HG03159 (cell line): Measurements from ENCODE around the gene EDARADD.
A peak's percentile ranks its signal among the peaks of the same experiment; 100 is the strongest.

ENCODE experiments used
- ATAC-seq: cut with Tn5 transposase; IDR thresholded peaks from one replicate; pipeline ENCODE4 v1.9.1; 2021; ENCODE audit warnings: mild to moderate bottlenecking, moderate library complexity; ENCODE audit not compliant: unreplicated experiment

The EDARADD gene

DNA sequence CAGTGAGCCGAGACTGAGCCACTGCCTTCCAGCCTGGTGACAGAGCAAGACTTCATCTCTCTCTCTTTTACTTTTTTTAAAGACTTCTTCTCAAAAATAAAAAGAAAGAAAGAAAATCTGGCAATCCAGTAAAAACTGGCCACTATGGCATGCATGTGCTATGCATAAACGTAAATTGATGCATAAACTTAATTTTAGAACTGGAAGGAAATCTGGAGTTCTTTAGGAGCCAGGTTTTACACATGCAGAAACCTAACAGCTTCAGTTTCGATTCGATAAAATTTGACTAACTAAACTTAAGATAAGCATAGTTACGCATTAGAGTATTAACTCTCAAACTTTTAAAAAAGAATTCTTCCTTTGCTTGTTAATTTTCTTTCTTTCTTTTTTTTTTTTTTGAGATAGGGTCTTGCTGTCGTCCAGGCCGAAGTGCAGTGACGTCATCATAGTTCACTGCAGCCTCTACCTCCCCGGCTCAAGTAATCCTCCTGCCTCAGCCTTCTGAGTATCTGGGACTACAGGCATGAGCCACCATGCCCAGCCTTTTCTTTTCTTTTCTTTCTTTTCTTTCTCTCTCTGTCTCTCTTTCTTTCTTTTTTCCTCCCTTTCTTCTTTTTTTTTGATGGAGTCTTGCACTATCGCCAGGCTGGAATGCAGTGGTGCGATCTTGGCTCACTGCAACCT, 117.8 kb downstream of the EDARADD start:
- no peak for ATAC-seq

DNA sequence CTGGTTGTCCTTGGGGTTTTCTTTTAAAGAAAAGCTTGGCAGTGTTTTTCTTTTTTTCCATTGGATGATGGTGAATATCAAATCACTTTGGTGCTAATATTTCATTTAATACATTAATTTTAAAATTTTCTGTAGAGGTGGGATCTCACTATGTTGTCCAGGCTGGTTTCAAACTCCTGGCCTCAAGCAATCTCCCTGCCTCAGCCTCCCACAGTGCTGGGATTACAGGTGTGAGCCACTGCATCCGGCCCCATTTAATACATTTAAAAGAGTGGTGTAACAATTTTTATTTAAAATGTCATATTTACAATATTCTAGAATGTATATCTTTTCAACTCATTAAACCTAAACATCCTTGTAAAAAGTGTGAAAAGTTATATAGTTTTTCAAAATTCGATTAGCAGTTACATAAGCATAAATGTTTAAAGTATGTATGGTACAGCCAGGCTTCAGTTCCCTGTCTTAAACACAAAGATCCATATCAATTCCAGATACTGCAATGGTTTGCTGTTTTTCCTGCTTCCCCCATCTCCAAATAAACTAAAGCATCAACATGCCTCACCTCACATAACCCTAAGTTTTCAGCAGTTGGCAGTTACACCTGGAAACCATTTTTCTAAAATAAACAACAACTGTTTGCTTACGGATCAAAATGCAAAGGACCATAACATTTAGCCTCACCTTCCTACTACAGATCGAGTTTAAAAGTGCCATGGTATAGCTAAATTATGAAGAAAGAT, 120.8 kb downstream of the EDARADD start:
- ATAC-seq: no peak

DNA sequence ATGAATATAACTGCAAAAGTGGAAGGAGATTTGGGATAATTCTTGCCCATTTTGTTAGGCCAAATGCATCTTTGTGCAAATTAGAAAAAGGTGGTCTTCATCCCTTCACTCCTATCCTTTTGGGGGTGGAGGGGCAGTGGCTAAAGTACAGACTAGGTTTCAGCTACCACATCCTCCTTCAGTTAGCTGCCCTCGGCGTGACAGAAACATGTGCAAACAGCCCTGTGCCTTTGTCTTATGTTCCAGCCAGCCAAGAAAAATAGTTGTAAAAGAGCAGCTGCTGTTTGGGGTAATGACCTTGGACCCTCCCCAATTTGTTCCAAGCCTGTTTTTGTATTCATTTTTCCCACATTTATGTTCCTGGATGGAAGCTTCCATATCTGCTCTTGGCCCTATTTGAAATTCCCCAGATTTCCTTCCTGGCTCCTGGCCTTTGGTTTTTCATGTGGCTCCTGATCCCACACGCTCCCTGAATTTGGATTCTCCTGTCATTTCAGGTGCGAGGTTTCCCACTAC, 121.4 kb downstream of the EDARADD start:
- no peak for ATAC-seq

DNA sequence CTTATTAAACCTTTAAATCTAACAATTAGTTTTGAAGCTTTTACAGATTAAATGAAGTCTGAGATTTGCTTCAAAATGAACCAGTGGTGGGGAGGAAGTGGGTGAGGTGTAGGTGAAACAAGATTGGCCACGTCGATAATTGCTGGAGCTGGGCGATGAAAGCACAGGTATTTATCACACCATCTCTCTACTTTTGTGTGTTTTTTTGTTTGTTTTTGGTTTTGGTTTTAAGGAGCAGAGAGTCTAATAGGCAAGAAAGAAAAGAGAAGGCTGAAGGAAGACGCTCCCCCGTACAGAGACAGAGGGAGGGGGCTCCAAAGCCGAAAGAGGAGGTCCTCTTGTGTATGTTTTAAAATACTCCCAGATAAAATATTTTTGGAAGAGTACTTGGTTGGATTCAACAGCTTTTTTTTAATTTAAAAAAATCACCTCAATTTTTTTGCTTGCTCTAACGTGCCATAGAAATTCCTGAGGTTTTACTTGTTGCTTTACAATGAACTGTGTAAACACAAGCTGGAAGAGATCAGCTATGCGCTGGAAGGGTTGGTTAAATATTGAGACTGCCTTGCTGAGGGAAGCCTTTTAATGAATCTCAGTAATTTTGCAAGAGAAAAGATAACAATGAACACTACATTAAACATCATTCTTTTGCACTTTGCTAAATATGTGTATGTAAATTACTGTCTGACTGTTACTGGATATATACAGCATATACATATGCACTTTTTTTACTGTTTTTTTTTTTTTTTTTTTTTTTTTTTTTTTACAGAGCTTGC, 123.0 kb downstream of the EDARADD start:
- no peak for ATAC-seq

DNA sequence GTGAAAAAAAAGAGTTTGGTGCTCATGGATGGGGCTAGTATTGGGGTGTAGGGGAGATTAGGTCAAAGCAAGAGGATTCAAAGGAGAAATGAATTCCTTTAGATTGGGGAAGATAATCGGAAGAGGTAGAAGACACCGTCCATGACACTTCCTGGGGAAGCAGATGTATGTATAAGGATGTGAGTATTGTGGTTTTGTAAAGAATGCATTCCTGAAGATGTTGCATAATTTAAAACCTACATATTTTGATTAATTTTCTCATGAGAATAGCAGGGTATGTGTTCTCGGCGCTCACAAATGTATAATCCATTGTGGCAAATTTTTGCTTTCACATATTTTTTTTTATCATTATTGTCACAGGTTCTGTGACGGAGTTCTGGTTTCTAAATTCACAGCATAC, 124.2 kb downstream of the EDARADD start:
- no peak for ATAC-seq

- no peak for ATAC-seq
Measured at GRCh38 chr1:236520445-236521005, 126.4 kb downstream of the EDARADD start.

GRCh38 chr1:236522937-236523703, 129.0 kb downstream of the EDARADD start:
- ATAC-seq: no peak

DNA sequence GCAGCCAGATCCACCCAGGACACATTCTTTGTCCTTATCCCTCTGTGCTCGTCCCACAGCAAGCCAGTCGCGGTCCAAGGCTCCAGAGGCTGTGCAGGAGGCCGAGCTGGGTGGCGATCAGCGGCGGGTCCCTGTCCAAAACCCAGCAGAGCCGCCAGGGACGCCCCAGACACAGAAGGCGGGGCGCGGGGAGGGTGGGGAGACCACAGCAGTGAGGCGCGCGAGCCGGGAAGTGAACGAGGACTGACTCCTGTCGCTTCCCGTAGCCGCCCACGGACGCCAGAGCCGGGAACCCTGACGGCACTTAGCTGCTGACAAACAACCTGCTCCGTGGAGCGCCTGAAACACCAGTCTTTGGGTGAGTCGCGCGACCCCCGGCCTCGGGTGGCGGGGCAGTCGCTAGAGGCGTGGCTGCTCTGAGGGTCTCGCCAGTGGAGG, 129.6 kb downstream of the EDARADD start, which contains the start of gene LGALS8:
TSS of gene LGALS8 (plus strand) at position 279 of the 438 bp plus-strand sequence. CDS start 2,089 bp downstream, outside the sequence.
- ATAC-seq: peak; percentile 50

- peak; percentile 88 for ATAC-seq
Measured at GRCh38 chr1:236524142-236524894, 130.2 kb downstream of the EDARADD start.

GRCh38 chr1:236524895-236525184, 130.8 kb downstream of the EDARADD start:
- no peak for ATAC-seq

- ATAC-seq: no peak
Measured at GRCh38 chr1:236526079-236526478, 132.0 kb downstream of the EDARADD start.

GRCh38 chr1:236530286-236530685, 136.2 kb downstream of the EDARADD start:
- no peak for ATAC-seq

DNA sequence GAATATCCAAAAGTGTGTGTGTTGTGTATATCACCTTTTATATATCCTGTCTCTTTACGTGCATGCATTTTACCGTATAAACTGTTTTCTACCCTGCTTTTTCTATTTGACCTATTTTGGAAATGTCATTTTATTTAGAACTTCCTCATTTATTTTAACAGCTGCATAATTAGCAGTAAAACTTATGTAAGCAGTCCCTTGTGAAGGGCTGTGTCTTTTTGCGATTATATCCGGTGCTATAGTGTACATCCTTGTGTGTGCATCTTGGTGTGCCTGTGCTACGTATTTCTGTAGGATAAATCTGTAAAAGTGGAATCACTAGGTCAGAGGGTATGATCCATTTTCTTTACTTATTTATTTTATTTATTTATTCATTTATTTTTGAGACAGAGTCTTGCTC, 136.9 kb downstream of the EDARADD start:
- no peak for ATAC-seq

DNA sequence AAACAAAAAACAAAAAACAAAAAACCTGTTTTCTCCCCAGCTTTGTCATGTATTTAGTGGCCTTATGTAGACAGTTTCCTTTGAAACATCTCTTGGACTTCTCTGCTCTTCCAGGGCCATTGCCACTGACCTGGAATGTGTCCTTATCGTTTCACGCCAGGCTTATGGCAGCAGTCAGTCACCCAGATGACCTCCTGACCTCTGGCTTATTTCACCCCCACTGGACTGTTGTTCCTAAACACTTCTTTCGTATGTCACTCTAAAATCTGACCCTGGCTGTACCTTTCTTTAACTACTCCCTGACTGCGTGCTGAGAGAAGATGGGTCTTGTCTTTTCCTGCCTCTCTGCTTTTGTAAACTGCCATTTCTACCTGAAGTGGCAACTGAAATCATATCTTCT, 138.8 kb downstream of the EDARADD start:
- no peak for ATAC-seq

- no peak for ATAC-seq
Measured at GRCh38 chr1:236534151-236534651, 140.1 kb downstream of the EDARADD start.
